HPDE6-E6E7 (cell line): ENCODE measurements around the gene CLEC4F.

ENCODE experiments used
- DNase-seq: peaks from one replicate; pipeline ENCODE4 v3.0.0; 2011; ENCODE audit warnings: missing footprints; ENCODE audit errors: extremely low spot score

The CLEC4F gene, protein sequence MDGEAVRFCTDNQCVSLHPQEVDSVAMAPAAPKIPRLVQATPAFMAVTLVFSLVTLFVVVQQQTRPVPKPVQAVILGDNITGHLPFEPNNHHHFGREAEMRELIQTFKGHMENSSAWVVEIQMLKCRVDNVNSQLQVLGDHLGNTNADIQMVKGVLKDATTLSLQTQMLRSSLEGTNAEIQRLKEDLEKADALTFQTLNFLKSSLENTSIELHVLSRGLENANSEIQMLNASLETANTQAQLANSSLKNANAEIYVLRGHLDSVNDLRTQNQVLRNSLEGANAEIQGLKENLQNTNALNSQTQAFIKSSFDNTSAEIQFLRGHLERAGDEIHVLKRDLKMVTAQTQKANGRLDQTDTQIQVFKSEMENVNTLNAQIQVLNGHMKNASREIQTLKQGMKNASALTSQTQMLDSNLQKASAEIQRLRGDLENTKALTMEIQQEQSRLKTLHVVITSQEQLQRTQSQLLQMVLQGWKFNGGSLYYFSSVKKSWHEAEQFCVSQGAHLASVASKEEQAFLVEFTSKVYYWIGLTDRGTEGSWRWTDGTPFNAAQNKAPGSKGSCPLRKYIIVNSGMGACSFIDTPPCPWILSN

GRCh38 chr2:70820499-70820898 lies at the start of gene CLEC4F:
Gene CLEC4F, minus strand, starts transcription at chr2:70820599. Its CDS starts 76 bp downstream, at chr2:70820523.
- DNase-seq = no peak

DNA sequence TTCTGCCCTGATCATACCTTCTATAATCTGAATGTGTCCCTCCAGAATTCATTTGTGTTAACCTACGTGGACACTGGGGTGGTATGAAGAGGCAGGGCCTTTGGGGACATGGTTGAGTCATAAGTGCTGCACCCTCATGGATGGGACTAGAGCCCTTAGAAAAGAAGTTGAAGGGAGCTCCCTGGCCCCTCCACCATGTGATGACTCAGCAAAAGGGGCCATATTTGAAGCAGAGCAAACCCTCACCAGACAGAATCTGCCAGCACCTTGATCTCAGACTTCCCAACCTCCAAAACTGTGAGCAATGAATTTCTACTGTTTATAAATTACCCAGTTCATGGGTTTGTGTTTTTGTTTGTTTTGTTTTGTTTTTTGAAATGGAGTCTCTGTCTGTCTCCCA lies 48.6 kb upstream of the CLEC4F start:
- DNase-seq = no peak

DNA sequence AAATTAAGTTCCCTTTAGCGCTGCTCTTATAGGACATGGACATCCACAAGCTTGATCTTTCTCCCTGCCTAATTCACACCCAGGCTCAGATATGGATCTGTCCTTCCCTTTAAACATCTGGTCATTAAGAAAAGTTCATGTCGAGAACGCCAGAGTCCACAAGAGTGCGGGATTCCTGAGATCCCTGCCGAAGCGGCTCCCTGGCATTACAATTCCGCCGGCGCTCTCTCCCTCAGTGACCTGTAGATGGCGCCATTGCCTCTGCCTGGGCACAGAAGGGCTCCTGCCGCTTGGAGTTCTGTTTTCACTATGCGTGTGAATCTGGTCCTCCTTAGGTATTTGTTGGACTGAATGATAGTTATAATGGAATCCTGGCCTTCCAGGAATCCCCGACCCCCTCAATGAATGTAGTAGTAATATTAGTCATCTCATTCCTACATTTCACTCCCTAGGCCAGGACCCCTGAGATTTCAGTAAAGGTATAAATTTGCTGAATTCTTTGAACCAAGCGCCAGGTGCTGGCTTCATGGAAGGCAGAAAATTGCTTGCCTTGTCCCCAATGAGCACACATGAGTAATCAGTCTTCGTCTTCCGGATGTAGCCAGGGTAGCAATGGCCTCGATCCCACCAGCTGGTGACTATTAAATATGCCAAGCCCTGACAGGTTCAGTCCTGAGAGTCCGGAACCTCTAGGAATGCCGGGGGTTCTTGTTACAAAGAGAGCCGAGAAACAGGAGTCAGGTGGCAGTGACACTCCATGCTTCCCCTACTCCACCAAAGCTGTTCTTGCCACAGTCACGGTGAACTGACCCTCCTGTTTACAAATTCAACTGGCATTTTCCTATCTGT lies 41.6 kb upstream of the CLEC4F start:
- DNase-seq = peak; percentile 88

DNA sequence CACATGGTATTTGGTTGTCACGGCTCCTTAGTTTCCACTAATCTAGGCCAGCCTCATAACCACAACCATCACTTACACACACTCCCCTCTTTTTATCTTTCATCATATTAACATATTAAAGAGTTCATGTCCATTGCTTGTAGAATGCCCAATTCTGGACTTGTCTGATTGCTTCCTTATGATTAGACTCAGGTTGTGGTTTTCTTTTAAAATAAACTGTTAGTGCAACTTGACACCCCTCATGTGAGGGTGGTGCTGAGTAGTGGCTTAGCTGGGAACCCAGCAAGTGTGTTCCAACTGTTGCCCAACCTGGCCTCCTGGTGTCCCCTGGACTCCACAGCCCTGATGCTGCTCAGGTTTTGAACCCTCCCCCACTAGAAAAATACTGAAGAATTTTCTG lies 35.3 kb upstream of the CLEC4F start:
- DNase-seq = no peak

GRCh38 chr2:70854411-70854810 lies 34.0 kb upstream of the CLEC4F start:
- no peak for DNase-seq

- DNase-seq = no peak
Observed at GRCh38 chr2:70852824-70853223, 32.4 kb upstream of the CLEC4F start.

DNA sequence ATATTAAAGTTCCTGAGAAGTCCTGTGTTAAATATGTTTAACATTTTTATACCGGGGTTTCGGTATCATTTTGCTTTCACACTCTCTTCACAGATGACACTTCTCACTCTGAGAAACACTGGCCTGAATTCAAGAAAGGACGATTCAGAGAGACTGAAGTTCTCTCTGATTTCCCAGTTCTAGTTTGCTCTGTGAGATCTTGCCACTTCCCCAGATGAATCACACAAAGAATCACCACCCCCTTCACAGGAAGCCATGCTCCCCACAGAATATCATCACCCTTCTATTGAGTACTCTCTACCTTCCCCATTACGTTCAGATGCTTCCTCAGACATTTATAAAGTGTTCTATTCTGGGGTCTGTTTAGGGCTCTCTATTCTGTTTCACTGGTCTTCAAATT lies 31.3 kb upstream of the CLEC4F start:
- DNase-seq = no peak

DNA sequence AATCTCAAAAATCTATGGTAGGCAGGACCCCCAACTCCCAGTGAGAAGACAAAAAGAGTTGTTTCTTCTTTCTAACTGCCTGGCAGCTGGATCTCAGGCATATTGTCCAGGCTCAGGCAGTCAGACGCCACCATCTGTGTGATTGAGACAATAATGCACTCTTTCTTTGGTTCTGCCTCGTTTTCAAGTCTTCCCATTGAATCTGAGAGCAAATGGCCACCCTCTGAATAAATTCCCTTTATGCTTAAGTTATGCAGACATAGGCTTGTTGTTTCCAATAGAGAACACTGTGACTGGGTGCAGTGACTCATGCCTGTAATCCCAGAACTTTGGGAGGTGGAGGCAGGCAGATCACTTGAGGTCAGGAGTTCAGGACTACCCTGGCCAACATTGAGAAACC lies 30.5 kb upstream of the CLEC4F start:
- DNase-seq = no peak

GRCh38 chr2:70842401-70842800 lies 22.0 kb upstream of the CLEC4F start:
- DNase-seq = no peak

DNA sequence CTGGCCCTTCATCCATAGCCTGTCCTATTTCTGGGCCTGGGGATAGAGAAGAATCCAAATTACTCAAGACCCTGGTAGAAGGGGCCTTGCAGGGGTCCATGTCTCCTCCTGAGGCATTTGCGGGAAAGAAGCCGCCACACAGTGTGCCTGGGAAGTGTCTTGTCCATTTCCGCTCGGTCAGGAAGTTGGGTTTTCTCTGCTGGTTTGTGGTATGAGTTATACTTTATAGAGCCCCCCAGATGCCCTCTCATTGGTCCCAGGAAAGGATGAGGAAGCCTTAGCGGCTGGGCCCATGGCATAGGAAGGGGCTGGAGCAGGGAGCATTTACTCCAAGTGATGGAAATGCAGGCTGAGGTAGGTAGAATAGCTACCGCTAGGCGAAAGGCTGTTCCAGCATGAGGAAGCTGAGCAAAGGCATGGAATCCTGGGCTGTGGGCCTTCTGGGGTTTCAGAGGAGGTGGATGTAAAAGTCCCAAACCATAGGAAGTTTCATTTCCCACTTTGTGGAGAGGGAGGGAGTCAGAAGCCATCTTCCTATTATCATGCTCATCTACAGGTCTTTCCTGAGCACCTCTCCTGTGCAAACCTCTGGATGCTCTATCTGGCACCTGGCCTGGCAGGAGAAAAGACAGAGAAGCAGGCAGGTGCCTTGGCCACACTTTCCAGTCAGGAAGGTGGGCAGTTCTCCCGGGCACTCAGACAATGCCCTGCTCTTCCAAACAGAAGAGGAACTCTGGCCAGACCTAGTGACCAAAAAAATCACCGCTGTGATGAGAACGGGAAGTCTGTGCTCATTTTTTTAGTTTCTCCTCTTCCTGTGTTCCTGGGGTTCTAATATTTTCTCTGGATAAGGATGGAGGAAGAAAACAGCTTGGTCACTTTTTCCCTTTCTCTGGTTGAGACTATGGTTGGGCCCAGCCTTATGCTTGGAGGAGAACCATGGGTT lies 17.9 kb upstream of the CLEC4F start:
- DNase-seq = no peak

GRCh38 chr2:70835643-70836042 lies 15.2 kb upstream of the CLEC4F start, which contains the start of gene CD207:
Gene CD207, minus strand, starts transcription at chr2:70835816. Its CDS starts 40 bp downstream, at chr2:70835776.
- DNase-seq = no peak

DNA sequence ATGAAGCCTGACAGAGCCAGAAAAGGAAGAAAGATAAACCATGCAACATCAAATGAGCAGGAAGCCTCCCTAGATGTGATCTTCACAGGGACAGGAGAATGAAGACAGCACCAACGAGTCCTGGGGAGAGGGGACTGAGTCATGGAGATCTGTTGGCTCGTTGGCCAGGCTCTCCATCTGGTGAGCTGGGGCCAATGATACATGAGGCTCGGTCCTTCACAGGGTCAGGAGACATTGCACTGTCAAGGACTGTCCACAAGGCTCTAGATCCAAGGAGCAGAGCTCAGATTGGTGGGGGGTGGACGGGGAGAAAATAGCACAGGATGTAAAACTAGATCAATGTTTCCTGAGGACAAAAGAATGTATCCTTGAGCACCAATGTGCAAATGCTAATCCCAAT lies 14.5 kb upstream of the CLEC4F start:
- no peak for DNase-seq

DNA sequence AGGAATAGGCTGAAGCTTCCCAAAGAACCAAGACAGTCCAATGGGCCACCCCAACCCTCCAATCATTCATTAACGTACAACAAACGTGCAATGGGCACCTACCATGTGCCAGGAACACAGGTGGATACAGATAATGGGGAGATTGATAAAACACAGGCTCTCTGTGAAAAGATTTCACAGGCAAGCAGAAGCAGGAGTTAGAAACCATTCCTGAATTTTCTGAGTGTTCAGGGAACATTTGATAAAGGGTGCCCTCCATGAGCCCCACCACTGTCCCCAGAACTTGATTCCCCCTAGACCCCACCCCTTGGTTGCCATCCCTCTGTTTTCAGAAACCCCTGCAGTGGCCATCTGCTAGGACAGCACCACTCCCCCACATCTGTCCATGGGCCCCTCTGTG lies 13.7 kb upstream of the CLEC4F start:
- no peak for DNase-seq

DNA sequence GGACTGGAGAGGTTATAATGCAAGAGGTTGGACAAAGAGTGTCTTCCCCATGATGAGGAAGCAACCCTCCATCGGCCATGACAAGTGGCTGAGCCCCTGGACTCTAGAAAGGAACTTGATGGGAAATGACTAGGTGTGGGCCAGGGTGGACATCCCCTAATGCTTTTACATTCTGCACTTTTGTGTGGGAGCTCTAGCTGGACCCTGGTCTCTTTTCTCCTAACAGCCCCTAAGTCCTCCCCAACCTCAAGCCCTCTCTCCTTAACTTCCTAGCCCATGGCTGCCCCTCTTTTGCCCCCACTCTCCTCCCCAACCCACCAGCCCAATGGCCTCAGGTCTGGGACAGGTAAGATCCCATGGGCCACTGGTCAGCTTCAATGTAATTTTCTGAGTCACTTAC lies 12.8 kb upstream of the CLEC4F start:
- DNase-seq = no peak

DNA sequence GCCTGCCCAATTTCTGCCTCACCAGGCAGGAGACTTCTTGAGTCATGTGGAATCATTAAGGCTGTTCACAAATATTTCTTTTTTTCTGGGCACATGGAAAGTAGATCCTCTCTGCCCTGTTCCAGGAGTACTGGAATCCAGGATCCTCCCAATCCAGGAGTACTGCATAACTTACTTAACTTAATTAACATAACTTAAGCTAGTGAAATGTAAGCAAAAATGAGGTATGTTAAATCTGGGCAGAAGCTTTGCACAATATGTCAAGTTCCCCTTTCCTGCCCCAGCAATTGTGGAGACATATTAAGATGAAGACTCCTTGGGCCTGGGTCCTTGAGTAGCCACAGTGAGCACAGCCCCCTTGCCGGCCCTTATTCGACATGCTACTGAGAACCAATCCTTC lies 12.0 kb upstream of the CLEC4F start:
- no peak for DNase-seq

DNA sequence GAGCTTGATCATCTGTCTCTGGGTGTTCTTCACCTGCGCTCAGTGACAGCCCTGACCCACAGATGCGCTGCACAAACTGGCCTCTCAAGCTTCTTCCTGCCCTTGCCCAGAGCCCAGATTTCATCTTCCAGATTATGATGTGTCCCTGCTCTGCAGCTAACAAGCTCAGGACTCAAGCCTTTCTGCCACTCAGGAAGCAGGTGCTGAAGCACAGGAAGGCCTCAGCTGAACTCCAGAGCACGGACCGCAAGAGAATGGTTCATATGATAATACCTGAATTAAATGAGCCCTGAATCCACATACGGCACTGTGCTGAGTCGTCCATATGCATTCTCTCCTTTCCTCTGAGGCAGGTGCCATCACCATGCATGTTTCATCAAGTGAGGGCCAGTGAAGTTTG lies 11.5 kb upstream of the CLEC4F start:
- no peak for DNase-seq

- DNase-seq = no peak
Observed at GRCh38 chr2:70830366-70830765, 10.0 kb upstream of the CLEC4F start.

GRCh38 chr2:70829916-70830315 lies 9.5 kb upstream of the CLEC4F start:
- DNase-seq = no peak

- DNase-seq = no peak
Observed at GRCh38 chr2:70828914-70829824, 8.8 kb upstream of the CLEC4F start.

DNA sequence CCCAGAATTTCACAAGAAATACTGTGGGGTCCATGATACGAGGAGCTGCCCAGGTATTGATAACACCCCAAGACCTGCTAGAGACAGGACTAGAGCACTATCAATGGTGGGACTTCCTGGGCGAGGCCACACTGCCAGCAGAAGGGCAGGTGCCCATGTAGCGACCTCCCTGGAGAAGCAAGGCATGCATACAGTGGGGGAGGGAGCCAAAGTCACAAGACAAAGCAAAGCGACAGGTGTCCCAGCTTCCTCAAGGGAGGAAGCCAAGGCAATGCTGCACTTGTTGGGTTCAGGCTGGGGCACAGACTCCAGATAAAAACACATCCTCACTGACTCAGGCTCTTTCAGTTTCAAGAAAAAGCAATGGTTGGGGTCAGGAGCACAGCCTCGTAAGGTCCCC lies 7.7 kb upstream of the CLEC4F start:
- DNase-seq = no peak
